ENCODE data around the gene ITGB5.

Gene ITGB5

GRCh38 chr3:124885466-124886167, 1.5 kb downstream of the ITGB5 start:
- no peak overlapping the region for H3K4me3 ChIP-seq (ENCODE audit: low read depth, low read length)
- no peak for DNase-seq (ENCODE audit: low read depth)
- no peak for TF ChIP-seq CTCF (IDR thresholded peaks at IDR 0.05; ENCODE audit: low read depth, low read length, missing control alignments)

- TF ChIP-seq CTCF (IDR thresholded peaks at IDR 0.05; ENCODE audit: low read depth, low read length, missing control alignments), result no peak
- no peak for DNase-seq (ENCODE audit: low read depth)
- H3K4me3 ChIP-seq (ENCODE audit: low read depth, low read length), result no peak overlapping the region
Measured at GRCh38 chr3:124884474-124885101, 2.6 kb downstream of the ITGB5 start.

GRCh38 chr3:124883766-124884473, 3.2 kb downstream of the ITGB5 start:
- no peak for TF ChIP-seq CTCF (IDR thresholded peaks at IDR 0.05; ENCODE audit: low read depth, low read length, missing control alignments)
- no peak overlapping the region for H3K4me3 ChIP-seq (ENCODE audit: low read depth, low read length)
- DNase-seq (ENCODE audit: low read depth), result no peak

GRCh38 chr3:124882816-124883747, 4.1 kb downstream of the ITGB5 start:
- H3K4me3 ChIP-seq (ENCODE audit: low read depth, low read length), result no peak overlapping the region
- TF ChIP-seq CTCF (IDR thresholded peaks at IDR 0.05; ENCODE audit: low read depth, low read length, missing control alignments), result no peak
- DNase-seq (ENCODE audit: low read depth), result no peak

GRCh38 chr3:124881976-124882697, 5.0 kb downstream of the ITGB5 start:
- H3K4me3 ChIP-seq (ENCODE audit: low read depth, low read length), result no peak overlapping the region
- DNase-seq (ENCODE audit: low read depth), result no peak
- TF ChIP-seq CTCF (IDR thresholded peaks at IDR 0.05; ENCODE audit: low read depth, low read length, missing control alignments), result no peak

GRCh38 chr3:124879337-124879680, 7.9 kb downstream of the ITGB5 start:
- no peak for DNase-seq (ENCODE audit: low read depth)
- TF ChIP-seq CTCF (IDR thresholded peaks at IDR 0.05; ENCODE audit: low read depth, low read length, missing control alignments), result no peak

More at GRCh38 chr3:124879337-124879680, 7.9 kb downstream of the ITGB5 start:
- no peak overlapping the region for H3K4me3 ChIP-seq (ENCODE audit: low read depth, low read length)
